Measurements from ENCODE around the gene RTKN2. TPM values are rescaled to one million over a fixed set of nuclear protein-coding genes. Genes with fewer than 3 reads are reported as not detected.

Gene RTKN2
- total RNA-seq, 2 donors from 2014 or later = 11.5 to 19.1 TPM

DNA sequence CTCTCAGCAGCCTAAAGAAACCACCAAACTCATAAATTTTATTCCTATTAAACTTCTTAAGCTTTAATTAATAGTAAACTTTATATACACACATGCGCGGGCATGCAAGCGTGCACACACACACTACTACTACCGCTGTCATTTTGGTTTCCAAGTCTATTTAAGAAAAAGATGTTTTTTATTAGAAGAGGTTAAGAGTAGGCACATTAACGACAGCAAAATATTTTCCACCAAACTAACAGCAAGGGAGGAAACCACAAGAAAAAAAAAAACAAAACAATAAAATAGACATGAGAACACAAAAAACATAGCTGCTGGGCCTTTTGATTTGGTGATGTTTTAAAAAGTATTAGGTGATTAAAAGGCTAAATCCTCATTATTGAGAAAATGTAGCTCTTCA lies 28.6 kb downstream of the RTKN2 start:
- 100% methylated on average over 4 of the region's 5 CpGs; no CpG with 5 or more reads in 1 of the 2 experiments for WGBS, 2 experiments (ENCODE audit: insufficient coverage in 1 of 2, insufficient read length in 1 of 2)
- Mint-ChIP-seq H3K27me3 (ENCODE audit: insufficient read depth) (no peaks in the 10 kb centered on the region), H3K4me3 (no peak overlapping the region), H3K4me1 (no peaks in the 10 kb centered on the region), H3K36me3 (ENCODE audit: low read depth) (no peaks in the 10 kb centered on the region), H3K9me3 (no peaks in the 10 kb centered on the region), H3K27ac (no peak overlapping the region)
- no peak overlapping the region for H3K27ac ChIP-seq (ENCODE audit: low read depth, low read length)
- H3K4me1 ChIP-seq (ENCODE audit: control insufficient read depth, insufficient read depth, low read length) = no peaks in the 10 kb centered on the region
- H3K9ac ChIP-seq (ENCODE audit: extremely low read depth, low read length, poor library complexity, severe bottlenecking) = no peak overlapping the region
- peaks cover 8% of the 10 kb centered on the region for H3K36me3 ChIP-seq (ENCODE audit: control insufficient read depth, insufficient read depth, low read length)
- H3K4me3 ChIP-seq (ENCODE audit: low read length) = no peak overlapping the region
- no peaks in the 10 kb centered on the region for H3K27me3 ChIP-seq (ENCODE audit: control insufficient read depth, insufficient read depth, low read length, poor library complexity, severe bottlenecking)
- TF ChIP-seq CTCF (conservative IDR thresholded peaks at IDR 0.05) = no peak
- DNase-seq = no peak
- no peaks in the 10 kb centered on the region for H3K9me3 ChIP-seq (ENCODE audit: control insufficient read depth, low read length)

DNA sequence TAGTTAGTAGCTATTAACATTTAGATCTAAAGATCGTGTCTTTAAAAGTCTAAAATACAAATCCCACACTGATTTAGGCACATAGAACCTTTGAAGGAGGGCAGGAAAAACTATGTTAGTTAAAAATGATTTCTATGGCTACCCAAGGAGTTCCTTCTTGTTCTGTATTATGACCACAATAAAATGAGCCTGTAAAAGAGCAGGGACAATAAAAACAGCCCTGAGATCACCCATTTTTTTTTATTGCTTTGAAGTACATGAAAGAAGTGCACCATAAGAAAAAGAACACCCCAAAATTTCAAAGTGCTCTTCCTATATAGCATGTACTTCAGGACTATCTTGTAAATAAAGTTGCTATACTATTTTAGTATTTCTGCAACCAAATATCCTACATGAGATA lies 29.8 kb downstream of the RTKN2 start:
- no peaks in the 10 kb centered on the region for H3K27me3 ChIP-seq (ENCODE audit: control insufficient read depth, insufficient read depth, low read length, poor library complexity, severe bottlenecking)
- no peaks in the 10 kb centered on the region for H3K27me3 Mint-ChIP-seq (ENCODE audit: insufficient read depth)
- TF ChIP-seq CTCF (conservative IDR thresholded peaks at IDR 0.05) = no peak
- H3K36me3 Mint-ChIP-seq (ENCODE audit: low read depth) = no peaks in the 10 kb centered on the region
- DNase-seq = no peak
- no peak overlapping the region for H3K4me3 ChIP-seq (ENCODE audit: low read length)
- no peaks in the 10 kb centered on the region for H3K9me3 ChIP-seq (ENCODE audit: control insufficient read depth, low read length)
- H3K27ac Mint-ChIP-seq = no peak overlapping the region
- no peaks in the 10 kb centered on the region for H3K9me3 Mint-ChIP-seq
- no peaks in the 10 kb centered on the region for H3K4me1 ChIP-seq (ENCODE audit: control insufficient read depth, insufficient read depth, low read length)
- peaks cover 8% of the 10 kb centered on the region for H3K36me3 ChIP-seq (ENCODE audit: control insufficient read depth, insufficient read depth, low read length)
- 90% methylated on average over 1 of the region's 1 CpG; no CpG with 5 or more reads in 1 of the 2 experiments for WGBS, 2 experiments (ENCODE audit: insufficient coverage in 1 of 2, insufficient read length in 1 of 2)
- H3K4me1 Mint-ChIP-seq = no peaks in the 10 kb centered on the region
- no peak overlapping the region for H3K9ac ChIP-seq (ENCODE audit: extremely low read depth, low read length, poor library complexity, severe bottlenecking)
- H3K4me3 Mint-ChIP-seq = no peak overlapping the region
- H3K27ac ChIP-seq (ENCODE audit: low read depth, low read length) = no peak overlapping the region

DNA sequence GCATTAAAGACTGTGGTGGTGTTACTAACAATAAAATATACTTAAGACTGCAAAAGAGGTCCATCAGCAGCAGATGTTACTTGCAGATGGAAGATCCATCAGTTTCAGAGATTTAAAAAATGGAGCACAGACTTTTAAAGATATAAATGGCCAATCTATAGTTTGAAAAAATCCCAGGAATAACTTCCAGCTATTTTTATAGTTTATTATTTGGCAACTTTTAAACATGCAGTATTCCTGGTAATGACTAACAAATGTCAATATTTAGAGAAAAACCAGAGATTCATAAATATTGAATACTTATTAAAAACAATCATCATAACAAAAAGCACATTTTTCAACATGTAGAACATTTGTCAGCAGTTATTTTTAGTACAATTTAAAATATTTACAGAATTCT lies 30.7 kb downstream of the RTKN2 start:
- no peak overlapping the region for H3K4me3 ChIP-seq (ENCODE audit: low read length)
- no peaks in the 10 kb centered on the region for H3K27me3 ChIP-seq (ENCODE audit: control insufficient read depth, insufficient read depth, low read length, poor library complexity, severe bottlenecking)
- H3K4me1 Mint-ChIP-seq = no peaks in the 10 kb centered on the region
- H3K9me3 Mint-ChIP-seq = no peaks in the 10 kb centered on the region
- no peaks in the 10 kb centered on the region for H3K36me3 Mint-ChIP-seq (ENCODE audit: low read depth)
- no peak overlapping the region for H3K27ac ChIP-seq (ENCODE audit: low read depth, low read length)
- H3K4me1 ChIP-seq (ENCODE audit: control insufficient read depth, insufficient read depth, low read length) = no peaks in the 10 kb centered on the region
- no peak for TF ChIP-seq CTCF (conservative IDR thresholded peaks at IDR 0.05)
- no peak for DNase-seq
- H3K4me3 Mint-ChIP-seq = no peak overlapping the region
- no peaks in the 10 kb centered on the region for H3K27me3 Mint-ChIP-seq (ENCODE audit: insufficient read depth)
- no peak overlapping the region for H3K9ac ChIP-seq (ENCODE audit: extremely low read depth, low read length, poor library complexity, severe bottlenecking)
- H3K36me3 ChIP-seq (ENCODE audit: control insufficient read depth, insufficient read depth, low read length) = peaks cover 8% of the 10 kb centered on the region
- H3K9me3 ChIP-seq (ENCODE audit: control insufficient read depth, low read length) = no peaks in the 10 kb centered on the region
- no peak overlapping the region for H3K27ac Mint-ChIP-seq
